ENCODE measurements around the gene DDX18. TPM values are rescaled to one million over a fixed set of nuclear protein-coding genes. Genes with fewer than 3 reads are reported as not detected.

The DDX18 gene
- polyA plus RNA-seq, 1 donor = 50.5 TPM

Other genes with a start within 250 kb of the DDX18 start
- 27.5 TPM for gene CCDC93, start 199.4 kb downstream of the DDX18 start, polyA plus RNA-seq (ENCODE audit: insufficient read length)